Endothelial cell of umbilical vein (primary cell): ENCODE measurements around the gene RAB20. TPM values are rescaled to one million over a fixed set of nuclear protein-coding genes. Genes with fewer than 3 reads are reported as not detected.

Experiments used
- BruUV-seq: library from RNA; stranded (reverse); fragments of 400-500 nt; replicated peaks from 2 replicates; lab custom pipeline; 2021; lab: Mats Ljungman, UMichigan
- CTCF ChIA-PET: fragments of 300-600, 350-600 bp; sonication (Branson Sonifier 250); formaldehyde crosslinking; loops from one replicate; lab custom pipeline; 2021; ENCODE audit warnings: antibody characterized with exemption, inconsistent platforms; lab: Charles Lee
- POLR2A ChIA-PET: fragments of 300-600, 350-600 bp; sonication (Branson Sonifier 250); formaldehyde crosslinking; loops from one replicate; lab custom pipeline; 2021; ENCODE audit warnings: antibody characterized with exemption, inconsistent platforms; lab: Charles Lee
- DNase-seq: peaks from one replicate; pipeline ENCODE4 v3.0.0-alpha.2; 2011; ENCODE audit warnings: low read depth, low spot score
- FAIRE-seq: peaks from 2 replicates; lab custom pipeline; 2011; peaks lifted over from hg19 to GRCh38; lab: Jason Lieb, UNC
- H2AFZ ChIP-seq: 2 replicates; pipeline ENCODE4 v1.6.0; 2012; ENCODE audit warnings: low read depth, low read length, control low read depth, inconsistent platforms
- H3K27ac ChIP-seq: 2 replicates; pipeline ENCODE4 v1.5.1; 2011; ENCODE audit warnings: low read depth, mild to moderate bottlenecking, control low read depth, low read length, moderate library complexity; ENCODE audit not compliant: insufficient read depth
- H3K27me3 ChIP-seq, 2 experiments: 2 replicates each; pipeline versions ENCODE4 v1.6.0 to v1.6.1; 2011; ENCODE audit warnings: low read length in 2 of 2, mixed read lengths in 1 of 2; ENCODE audit not compliant: control insufficient read depth in 2 of 2, insufficient read depth in 2 of 2
- H3K36me3 ChIP-seq, 2 experiments: 2 replicates in 1 of 2; 3 replicates in 1 of 2; pipeline ENCODE4 v1.5.1; 2011; ENCODE audit warnings: low read length in 2 of 2, mild to moderate bottlenecking in 1 of 2, moderate library complexity in 1 of 2; ENCODE audit not compliant: control insufficient read depth in 2 of 2, insufficient read depth in 2 of 2; ENCODE audit errors: extremely low read depth in 1 of 2
- H3K4me1 ChIP-seq: 3 replicates; pipeline ENCODE4 v1.5.1; 2011; ENCODE audit warnings: mild to moderate bottlenecking, low read length; ENCODE audit not compliant: control insufficient read depth, insufficient read depth; ENCODE audit errors: extremely low read depth
- H3K4me2 ChIP-seq: 2 replicates; pipeline ENCODE4 v1.6.1; 2011; ENCODE audit warnings: low read length, control low read depth, mixed read lengths; ENCODE audit not compliant: insufficient read depth
- H3K4me3 ChIP-seq, 3 experiments: fragments of 200-600 bp in 1 of 3; sonication (generic), shearing (Covaris generic) in 1 of 3; replicated peaks in 1 of 3; 2 replicates each; pipeline ENCODE4 v1.5.1; 2011 to 2016; ENCODE audit warnings: control low read depth in 3 of 3, low read length in 3 of 3, mild to moderate bottlenecking in 2 of 3, inconsistent platforms in 1 of 3, low read depth in 1 of 3, moderate library complexity in 1 of 3; ENCODE audit not compliant: insufficient read depth in 1 of 3
- H3K79me2 ChIP-seq: 2 replicates; pipeline ENCODE4 v1.6.0; 2012; ENCODE audit warnings: low read length, inconsistent platforms; ENCODE audit not compliant: control insufficient read depth, insufficient read depth
- H3K9ac ChIP-seq: replicated peaks from 2 replicates; pipeline ENCODE3; 2011; ENCODE audit warnings: low read length, control low read depth; ENCODE audit not compliant: insufficient read depth; ENCODE audit errors: extremely low read depth
- H3K9me1 ChIP-seq: replicated peaks from 3 replicates; pipeline ENCODE4 v1.6.0; 2011; ENCODE audit warnings: mild to moderate bottlenecking, low read length; ENCODE audit not compliant: control insufficient read depth, insufficient read depth; ENCODE audit errors: extremely low read depth
- H3K9me3 ChIP-seq: replicated peaks from 2 replicates; pipeline ENCODE4 v1.5.1; 2012; ENCODE audit warnings: low read length, inconsistent platforms; ENCODE audit not compliant: control insufficient read depth, insufficient read depth
- H4K20me1 ChIP-seq: replicated peaks from 2 replicates; pipeline ENCODE3; 2011; ENCODE audit warnings: mild to moderate bottlenecking, low read length; ENCODE audit not compliant: control insufficient read depth, insufficient read depth; ENCODE audit errors: extremely low read depth
- EZH2 ChIP-seq: IDR thresholded peaks from 2 replicates; pipeline ENCODE4 v1.6.1; 2012; ENCODE audit warnings: borderline replicate concordance, low read depth, mild to moderate bottlenecking, moderate library complexity, low read length, inconsistent platforms; ENCODE audit not compliant: severe bottlenecking
- FOS ChIP-seq: IDR thresholded peaks from 2 replicates; pipeline ENCODE4 v1.6.1; 2011; ENCODE audit warnings: mild to moderate bottlenecking, low read length, moderate library complexity, borderline replicate concordance; ENCODE audit not compliant: insufficient read depth
- GATA2 ChIP-seq: IDR thresholded peaks from 2 replicates; pipeline ENCODE4 v1.7.0; 2011; ENCODE audit warnings: low read depth, mild to moderate bottlenecking, moderate library complexity, mixed read lengths, low read length; ENCODE audit not compliant: insufficient read length, insufficient read depth
- JUN ChIP-seq: IDR thresholded peaks from 2 replicates; pipeline ENCODE4 v1.6.1; 2011; ENCODE audit warnings: borderline replicate concordance, low read depth; ENCODE audit not compliant: insufficient read length, insufficient read depth
- MYC ChIP-seq: IDR thresholded peaks from one replicate; pipeline ENCODE4 v1.6.1; 2011; ENCODE audit warnings: mild to moderate bottlenecking, low read depth, low read length
- POLR2A ChIP-seq: IDR thresholded peaks from 2 replicates; pipeline ENCODE4 v1.6.1; 2012; ENCODE audit warnings: low read depth, mild to moderate bottlenecking, control low read depth, low read length
- POLR2AphosphoS5 ChIP-seq: IDR thresholded peaks from 2 replicates; pipeline ENCODE4 v1.6.1; 2012; ENCODE audit warnings: low read depth, mild to moderate bottlenecking, control low read depth, low read length, moderate library complexity; ENCODE audit not compliant: insufficient read depth
- dilution Hi-C: fragments of 300-500 bp; cut with MboI; formaldehyde crosslinking; loops from one replicate; pipeline ENCODE4 v1.15.0; 2019; ENCODE audit warnings: low sequenced_read_pairs; ENCODE audit not compliant: extremely low pct_ligation_motif_present
- intact Hi-C: fragments of 100-400 bp; cut with micrococcal nuclease; formaldehyde crosslinking; loops from one replicate; pipeline ENCODE4 v1.10.0; 2022
- polyA plus RNA-seq, 4 experiments: library from polyadenylated mRNA; depleted of rRNA in 3 of 4; stranded (reverse) in 3 of 4; unstranded in 1 of 4; fragments of >200 nt; gene quantifications; 2 replicates each; pipeline versions ENCODE4 v1.2.1 to v1.2.3, GENCODE V29; 2011 to 2012; ENCODE audit warnings: missing spikeins in 1 of 4
- total RNA-seq: library from RNA; stranded (reverse); gene quantifications from 2 replicates; pipeline ENCODE4 v1.2.3, GENCODE V29; 2021
- TF ChIP-seq, protein P1 (sequence below), 2 donors: IDR thresholded peaks; 1 replicate in 1 of 2; 2 replicates in 1 of 2; pipeline ENCODE4 v1.5.1; 2011; ENCODE audit warnings: low read length in 2 of 2, mild to moderate bottlenecking in 2 of 2, moderate library complexity in 2 of 2, control low read depth in 1 of 2, inconsistent platforms in 1 of 2, low read depth in 1 of 2; ENCODE audit not compliant: insufficient read depth in 1 of 2; ENCODE audit errors: extremely low read depth in 1 of 2
- TF ChIP-seq, protein P2 (sequence below): IDR thresholded peaks from 2 replicates; pipeline ENCODE4 v1.6.1; 2011; ENCODE audit not compliant: insufficient read depth, insufficient read length

The RAB20 gene
- total and polyA plus RNA-seq, 2 donors (not counting 3 experiments of a cell fraction or from before 2014, with no cell fraction given) = 1.3 to 1.7 TPM

DNA sequence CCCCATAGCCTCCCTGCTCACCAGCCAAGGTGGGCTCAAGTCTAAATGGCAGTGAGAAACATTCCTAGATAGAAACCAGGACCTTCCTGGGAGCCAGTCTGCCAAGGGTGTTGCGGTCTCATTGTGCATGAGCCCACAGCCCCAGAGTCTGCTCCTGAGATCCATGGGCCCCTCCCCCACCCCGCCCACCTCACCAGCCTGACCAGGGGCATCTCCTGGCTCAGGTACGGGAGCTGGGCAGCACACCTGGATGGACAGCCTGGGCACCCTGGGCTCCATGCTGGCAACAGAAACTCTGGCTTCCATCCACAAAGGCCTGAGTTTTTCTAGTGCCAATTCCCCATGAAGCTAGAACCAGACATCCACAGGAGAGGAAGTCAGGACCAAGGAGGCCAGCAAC, 65.6 kb downstream of the RAB20 start:
- intact Hi-C loops = no loop called here
- no peak overlapping the region for H2AFZ ChIP-seq
- no peak overlapping the region for H3K4me2 ChIP-seq
- ChIA-PET POLR2A (no interaction called here), CTCF (no interaction called here)
- no peak for FAIRE-seq
- no TSS peak for BruUV-seq
- H3K9me3 ChIP-seq = no peaks in the 10 kb centered on the region
- H3K79me2 ChIP-seq = no peaks in the 10 kb centered on the region
- H3K9me1 ChIP-seq = no peaks in the 10 kb centered on the region
- H3K36me3 ChIP-seq = peaks cover 34 to 59% of the 10 kb centered on the region in 2 experiments
- no peak overlapping the region for H3K27ac ChIP-seq
- H4K20me1 ChIP-seq = no peaks in the 10 kb centered on the region
- DNase-seq = no peak
- H3K9ac ChIP-seq = no peak overlapping the region
- no peak overlapping the region for H3K4me3 ChIP-seq
- H3K27me3 ChIP-seq = no peaks in the 10 kb centered on the region
- dilution Hi-C loops = no loop called here
- TF ChIP-seq POLR2A (no peak), GATA2 (no peak), FOS (no peak), EZH2 (no peak), JUN (no peak), MYC (no peak), POLR2AphosphoS5 (no peak)
- TF ChIP-seq, protein P1, sequence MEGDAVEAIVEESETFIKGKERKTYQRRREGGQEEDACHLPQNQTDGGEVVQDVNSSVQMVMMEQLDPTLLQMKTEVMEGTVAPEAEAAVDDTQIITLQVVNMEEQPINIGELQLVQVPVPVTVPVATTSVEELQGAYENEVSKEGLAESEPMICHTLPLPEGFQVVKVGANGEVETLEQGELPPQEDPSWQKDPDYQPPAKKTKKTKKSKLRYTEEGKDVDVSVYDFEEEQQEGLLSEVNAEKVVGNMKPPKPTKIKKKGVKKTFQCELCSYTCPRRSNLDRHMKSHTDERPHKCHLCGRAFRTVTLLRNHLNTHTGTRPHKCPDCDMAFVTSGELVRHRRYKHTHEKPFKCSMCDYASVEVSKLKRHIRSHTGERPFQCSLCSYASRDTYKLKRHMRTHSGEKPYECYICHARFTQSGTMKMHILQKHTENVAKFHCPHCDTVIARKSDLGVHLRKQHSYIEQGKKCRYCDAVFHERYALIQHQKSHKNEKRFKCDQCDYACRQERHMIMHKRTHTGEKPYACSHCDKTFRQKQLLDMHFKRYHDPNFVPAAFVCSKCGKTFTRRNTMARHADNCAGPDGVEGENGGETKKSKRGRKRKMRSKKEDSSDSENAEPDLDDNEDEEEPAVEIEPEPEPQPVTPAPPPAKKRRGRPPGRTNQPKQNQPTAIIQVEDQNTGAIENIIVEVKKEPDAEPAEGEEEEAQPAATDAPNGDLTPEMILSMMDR (IDR thresholded peaks at IDR 0.05; ENCODE audit: extremely low read depth in 1 of 2, insufficient read depth in 1 of 2, low read depth in 1 of 2, low read length in 2 of 2) = no peak
- TF ChIP-seq, protein P2, sequence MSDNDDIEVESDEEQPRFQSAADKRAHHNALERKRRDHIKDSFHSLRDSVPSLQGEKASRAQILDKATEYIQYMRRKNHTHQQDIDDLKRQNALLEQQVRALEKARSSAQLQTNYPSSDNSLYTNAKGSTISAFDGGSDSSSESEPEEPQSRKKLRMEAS = no peak
- peaks cover 4% of the 10 kb centered on the region for H3K4me1 ChIP-seq
